ENCODE data around the gene KCNJ10.

The KCNJ10 gene

DNA sequence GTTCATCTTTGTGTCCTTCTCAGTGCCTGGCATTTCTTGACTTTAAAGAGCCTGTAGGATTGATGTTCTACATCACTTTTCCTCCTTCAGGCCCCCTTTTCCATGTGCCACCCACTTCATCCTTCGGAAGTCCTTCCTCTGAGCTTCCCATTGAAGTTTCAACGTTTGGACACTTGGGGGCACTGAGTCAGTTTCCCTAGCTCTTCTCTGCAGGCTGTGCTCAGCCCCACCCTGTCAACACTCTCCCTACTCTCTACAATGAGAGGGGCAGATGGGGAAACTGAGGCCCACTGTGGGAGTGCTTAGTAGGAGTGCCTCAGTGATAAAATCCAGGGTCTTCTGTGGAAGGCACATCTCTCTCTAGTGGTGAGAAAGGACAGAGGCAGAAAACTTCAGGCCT, 11.9 kb downstream of the KCNJ10 start:
- TF ChIP-seq, protein P1, sequence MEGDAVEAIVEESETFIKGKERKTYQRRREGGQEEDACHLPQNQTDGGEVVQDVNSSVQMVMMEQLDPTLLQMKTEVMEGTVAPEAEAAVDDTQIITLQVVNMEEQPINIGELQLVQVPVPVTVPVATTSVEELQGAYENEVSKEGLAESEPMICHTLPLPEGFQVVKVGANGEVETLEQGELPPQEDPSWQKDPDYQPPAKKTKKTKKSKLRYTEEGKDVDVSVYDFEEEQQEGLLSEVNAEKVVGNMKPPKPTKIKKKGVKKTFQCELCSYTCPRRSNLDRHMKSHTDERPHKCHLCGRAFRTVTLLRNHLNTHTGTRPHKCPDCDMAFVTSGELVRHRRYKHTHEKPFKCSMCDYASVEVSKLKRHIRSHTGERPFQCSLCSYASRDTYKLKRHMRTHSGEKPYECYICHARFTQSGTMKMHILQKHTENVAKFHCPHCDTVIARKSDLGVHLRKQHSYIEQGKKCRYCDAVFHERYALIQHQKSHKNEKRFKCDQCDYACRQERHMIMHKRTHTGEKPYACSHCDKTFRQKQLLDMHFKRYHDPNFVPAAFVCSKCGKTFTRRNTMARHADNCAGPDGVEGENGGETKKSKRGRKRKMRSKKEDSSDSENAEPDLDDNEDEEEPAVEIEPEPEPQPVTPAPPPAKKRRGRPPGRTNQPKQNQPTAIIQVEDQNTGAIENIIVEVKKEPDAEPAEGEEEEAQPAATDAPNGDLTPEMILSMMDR (IDR thresholded peaks at IDR 0.05; ENCODE audit: insufficient read depth, low read length, poor library complexity, severe bottlenecking) = no peak
- no peak for TF ChIP-seq EZH2phosphoT487 (conservative IDR thresholded peaks at IDR 0.05; ENCODE audit: low read length)
- H3K9me2 ChIP-seq (replicated peaks; ENCODE audit: insufficient read depth, low read length) = no peaks in the 10 kb centered on the region
- H3K36me3 ChIP-seq (ENCODE audit: low read length) = no peaks in the 10 kb centered on the region
- H3K4me3 ChIP-seq (ENCODE audit: insufficient read depth, low read length, poor library complexity, severe bottlenecking) = no peak overlapping the region
- H4K20me1 ChIP-seq (ENCODE audit: low read depth, low read length) = no peaks in the 10 kb centered on the region
- no peak overlapping the region for H3K27ac ChIP-seq (ENCODE audit: low read depth, low read length)
- H3F3A ChIP-seq (ENCODE audit: insufficient read depth) = no peaks in the 10 kb centered on the region
- no peaks in the 10 kb centered on the region for H3K79me2 ChIP-seq (ENCODE audit: insufficient read depth, low read length)
- no peaks in the 10 kb centered on the region for H3K27me3 ChIP-seq (ENCODE audit: low read length)
- H2AFZ ChIP-seq (ENCODE audit: low read depth, low read length, severe bottlenecking) = no peak overlapping the region
- H3K9ac ChIP-seq (ENCODE audit: low read length) = no peak overlapping the region
- no peaks in the 10 kb centered on the region for H3K9me3 ChIP-seq (ENCODE audit: insufficient read depth, low read length)
- no peak overlapping the region for H3K4me2 ChIP-seq (ENCODE audit: low read depth, low read length, poor library complexity, severe bottlenecking)

DNA sequence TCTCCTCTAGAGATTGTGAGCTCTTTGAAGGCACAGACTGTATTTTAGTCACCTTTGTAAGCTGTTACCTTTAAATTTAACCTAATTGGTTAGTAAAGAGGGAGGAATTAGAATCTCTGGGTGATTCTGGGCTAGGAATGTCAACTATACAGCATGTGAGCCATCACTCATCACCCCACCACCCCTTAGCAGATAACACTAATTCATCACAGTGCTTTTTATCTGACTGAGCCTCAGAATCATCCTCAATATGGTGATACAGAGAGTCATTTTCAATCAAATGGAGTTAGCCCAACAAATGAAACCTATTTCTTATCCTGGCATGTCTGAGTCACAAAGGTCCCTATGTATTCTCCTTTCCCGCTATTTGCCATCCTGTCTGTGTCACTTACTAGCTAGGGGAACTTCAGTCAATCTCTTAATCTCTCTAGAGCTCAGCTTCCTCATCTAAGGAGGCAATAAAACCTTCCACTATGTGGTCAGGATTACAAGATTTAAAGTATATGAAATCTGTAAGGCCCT, 13.3 kb downstream of the KCNJ10 start:
- Histone ChIP-seq H3K27me3 (ENCODE audit: low read length) (no peaks in the 10 kb centered on the region), H3K27ac (ENCODE audit: low read depth, low read length) (no peak overlapping the region)
- TF ChIP-seq EZH2phosphoT487 (conservative IDR thresholded peaks at IDR 0.05; ENCODE audit: low read length) = no peak
- TF ChIP-seq, protein P1 (IDR thresholded peaks at IDR 0.05; ENCODE audit: insufficient read depth, low read length, poor library complexity, severe bottlenecking) = no peak

DNA sequence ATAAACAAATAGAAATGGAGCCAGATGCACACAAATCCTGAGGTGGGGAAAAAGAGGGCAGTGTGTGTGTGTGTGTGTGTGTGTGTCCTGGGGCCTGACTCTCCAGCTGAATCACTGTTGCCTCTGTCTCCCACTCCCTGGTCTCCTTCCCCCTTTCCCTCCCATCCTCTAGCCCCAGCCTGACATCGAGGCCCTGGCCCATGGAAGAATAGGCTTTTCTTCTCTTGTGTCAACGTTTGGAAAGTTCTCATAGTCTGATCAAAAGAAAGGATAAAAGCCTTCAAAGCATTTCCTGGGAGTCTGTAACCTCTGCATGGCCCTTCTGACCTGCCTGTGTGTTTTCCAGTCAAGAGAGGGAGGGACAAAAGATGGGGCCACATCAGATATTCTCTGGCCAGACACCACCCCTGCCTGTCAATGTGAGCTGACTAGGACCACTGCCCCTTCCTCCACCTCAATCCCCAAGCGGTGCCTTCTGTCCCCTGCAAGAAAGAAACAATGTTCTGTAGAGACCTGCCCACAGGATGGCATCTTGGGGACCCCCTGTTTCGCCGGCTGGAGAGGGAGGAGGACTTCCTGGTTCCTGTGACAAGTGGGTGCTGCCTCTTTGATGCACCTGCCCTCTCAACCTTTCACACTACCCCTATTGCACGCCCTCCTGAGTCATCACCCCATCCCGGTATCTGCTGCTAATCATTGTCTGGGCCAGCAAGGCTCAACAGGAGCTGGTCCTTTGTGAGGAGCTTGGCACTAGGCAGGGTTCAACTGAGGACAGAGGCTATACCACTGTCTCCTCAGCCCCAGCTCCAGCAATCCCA, 16.2 kb downstream of the KCNJ10 start:
- Histone ChIP-seq H3K27me3 (ENCODE audit: low read length) (no peaks in the 10 kb centered on the region), H3K9ac (ENCODE audit: low read length) (no peak overlapping the region), H3F3A (ENCODE audit: insufficient read depth) (no peaks in the 10 kb centered on the region), H3K4me3 (ENCODE audit: insufficient read depth, low read length, poor library complexity, severe bottlenecking) (no peak overlapping the region), H3K27ac (ENCODE audit: low read depth, low read length) (no peak overlapping the region), H4K20me1 (ENCODE audit: low read depth, low read length) (no peaks in the 10 kb centered on the region), H3K36me3 (ENCODE audit: low read length) (no peaks in the 10 kb centered on the region), H3K79me2 (ENCODE audit: insufficient read depth, low read length) (no peaks in the 10 kb centered on the region), H3K9me2 (replicated peaks; ENCODE audit: insufficient read depth, low read length) (no peaks in the 10 kb centered on the region), H3K4me2 (ENCODE audit: low read depth, low read length, poor library complexity, severe bottlenecking) (no peak overlapping the region), H2AFZ (ENCODE audit: low read depth, low read length, severe bottlenecking) (no peak overlapping the region), H3K9me3 (ENCODE audit: insufficient read depth, low read length) (no peaks in the 10 kb centered on the region)
- TF ChIP-seq, protein P1 (IDR thresholded peaks at IDR 0.05; ENCODE audit: insufficient read depth, low read length, poor library complexity, severe bottlenecking) = no peak
- no peak for TF ChIP-seq EZH2phosphoT487 (conservative IDR thresholded peaks at IDR 0.05; ENCODE audit: low read length)

More for the DNA sequence above, 13.3 kb downstream of the KCNJ10 start:
- H3K36me3 ChIP-seq (ENCODE audit: low read length) = no peaks in the 10 kb centered on the region
- H4K20me1 ChIP-seq (ENCODE audit: low read depth, low read length) = no peaks in the 10 kb centered on the region
- no peak overlapping the region for H3K4me3 ChIP-seq (ENCODE audit: insufficient read depth, low read length, poor library complexity, severe bottlenecking)
- H3K4me2 ChIP-seq (ENCODE audit: low read depth, low read length, poor library complexity, severe bottlenecking) = no peak overlapping the region
- no peaks in the 10 kb centered on the region for H3K9me3 ChIP-seq (ENCODE audit: insufficient read depth, low read length)
- H2AFZ ChIP-seq (ENCODE audit: low read depth, low read length, severe bottlenecking) = no peak overlapping the region
- H3F3A ChIP-seq (ENCODE audit: insufficient read depth) = no peaks in the 10 kb centered on the region
- H3K9me2 ChIP-seq (replicated peaks; ENCODE audit: insufficient read depth, low read length) = no peaks in the 10 kb centered on the region
- no peak overlapping the region for H3K9ac ChIP-seq (ENCODE audit: low read length)
- H3K79me2 ChIP-seq (ENCODE audit: insufficient read depth, low read length) = no peaks in the 10 kb centered on the region
